ENCODE results near the gene HHAT. TPM values are rescaled to one million over a fixed set of nuclear protein-coding genes. Genes with fewer than 3 reads are reported as not detected.

HHAT gene
- total and polyA plus RNA-seq, 2 of the 13 experiments (the other 11 are each of a cell fraction or from before 2014, with no cell fraction given), result 2.6 to 4.9 TPM

- TF ChIP-seq ZNF710 (CRISPR knock-in tag; IDR thresholded peaks at IDR 0.05; ENCODE audit: borderline replicate concordance) (no peak), ZNF501 (CRISPR knock-in tag; IDR thresholded peaks at IDR 0.05) (no peak), ZSCAN20 (CRISPR knock-in tag; IDR thresholded peaks at IDR 0.05; ENCODE audit: borderline replicate concordance) (no peak), CEBPG (CRISPR knock-in tag; IDR thresholded peaks at IDR 0.05) (peak; percentile 97), MLLT10 (CRISPR knock-in tag; IDR thresholded peaks at IDR 0.05) (no peak), ZNF737 (CRISPR knock-in tag; IDR thresholded peaks at IDR 0.05; ENCODE audit: borderline replicate concordance) (no peak), ZNF788 (CRISPR knock-in tag; IDR thresholded peaks at IDR 0.05; ENCODE audit: borderline replicate concordance) (no peak), SP5 (CRISPR knock-in tag; IDR thresholded peaks at IDR 0.05; ENCODE audit: borderline replicate concordance, low read depth) (no peak), ZSCAN25 (CRISPR knock-in tag; IDR thresholded peaks at IDR 0.05) (no peak), KLF9 (CRISPR knock-in tag; IDR thresholded peaks at IDR 0.05; ENCODE audit: low read depth) (no peak), ESRRA (CRISPR knock-in tag; IDR thresholded peaks at IDR 0.05; ENCODE audit: low read depth) (no peak), ZNF234 (CRISPR knock-in tag; conservative IDR thresholded peaks at IDR 0.05) (no peak), SRSF4 (IDR thresholded peaks at IDR 0.05; ENCODE audit: low read depth, low read length, poor library complexity, severe bottlenecking) (no peak), ZNF816 (CRISPR knock-in tag; IDR thresholded peaks at IDR 0.05; ENCODE audit: borderline replicate concordance) (no peak), ZFP82 (CRISPR knock-in tag; IDR thresholded peaks at IDR 0.05; ENCODE audit: borderline replicate concordance) (no peak), CAMTA2 (CRISPR knock-in tag; IDR thresholded peaks at IDR 0.05; ENCODE audit: borderline replicate concordance) (no peak), REPIN1 (CRISPR knock-in tag; IDR thresholded peaks at IDR 0.05; ENCODE audit: borderline replicate concordance, low read depth) (0 out of 2 replicates have a peak, but pooled peaks have one; percentile 14), ZHX1 (CRISPR knock-in tag; IDR thresholded peaks at IDR 0.05; ENCODE audit: low read depth) (no peak), IRF2 (CRISPR knock-in tag; IDR thresholded peaks at IDR 0.05) (peak; percentile 37; the same call in 1 of the 2 replicates), HOXA3 (CRISPR knock-in tag; IDR thresholded peaks at IDR 0.05) (no peak), YEATS4 (CRISPR knock-in tag; IDR thresholded peaks at IDR 0.05; ENCODE audit: borderline replicate concordance) (0 out of 2 replicates have a peak, but pooled peaks have one; percentile 44), ZBTB25 (CRISPR knock-in tag; IDR thresholded peaks at IDR 0.05) (peak; percentile 87; the same call in 1 of the 2 replicates)
These were observed 45.3 kb downstream of the HHAT start (continued) for GRCh38 chr1:210373878-210374599.
